ENCODE results near the gene PHACTR3.

PHACTR3 gene

DNA sequence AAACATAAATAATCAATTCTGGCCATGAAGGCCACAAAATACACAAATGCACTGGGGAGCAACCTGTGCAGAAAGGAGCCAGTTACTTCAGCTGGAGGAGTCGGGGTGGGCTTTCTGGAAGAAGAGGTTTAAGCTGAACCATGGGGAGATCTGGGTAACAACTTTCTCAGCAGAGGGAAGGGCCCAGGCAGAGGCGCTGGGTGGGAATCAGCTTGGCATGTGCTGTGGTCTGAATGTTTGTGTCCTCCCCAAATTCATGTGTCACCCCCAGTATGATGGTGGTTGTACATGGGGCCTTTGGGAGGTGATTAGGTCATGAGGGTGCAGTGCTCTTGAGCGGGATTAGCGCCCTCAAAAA lies 221.2 kb downstream of the PHACTR3 start:
- Histone ChIP-seq H3K27me3 (ENCODE audit: control insufficient read depth in 1 of 2, insufficient read depth in 1 of 2, low read length in 2 of 2) (peaks cover 0 to 34% of the 10 kb centered on the region in 2 experiments), H3K9me3 (ENCODE audit: control insufficient read depth, low read length) (no peaks in the 10 kb centered on the region), H3K4me2 (ENCODE audit: low read length, poor library complexity, severe bottlenecking) (no peak overlapping the region), H3K14ac (ENCODE audit: low read length in 2 of 2) (no peak overlapping the region), H3K18ac (ENCODE audit: low read depth in 1 of 2, low read length in 2 of 2) (no peak overlapping the region), H2AFZ (ENCODE audit: low read depth, low read length) (no peak overlapping the region), H3K36me3 (ENCODE audit: control insufficient read depth in 1 of 2, insufficient read depth in 2 of 2, low read depth in 1 of 2, low read length in 2 of 2) (no peaks in the 10 kb centered on the region), H3K4me3 (ENCODE audit: insufficient read depth in 1 of 2, low read depth in 1 of 2, low read length in 2 of 2) (no peak overlapping the region), H3K4me1 (ENCODE audit: control insufficient read depth, insufficient read depth, low read depth, low read length) (no peaks in the 10 kb centered on the region), H3K4ac (ENCODE audit: low read depth in 1 of 2, low read length in 2 of 2) (no peak overlapping the region), H2BK5ac (ENCODE audit: low read depth, low read length, poor library complexity, severe bottlenecking) (no peak overlapping the region), H3K27ac (ENCODE audit: low read length, poor library complexity, severe bottlenecking) (no peak overlapping the region), H2BK15ac (ENCODE audit: low read depth, poor library complexity, severe bottlenecking) (no peak overlapping the region), H2AK5ac (ENCODE audit: low read length, severe bottlenecking) (no peak overlapping the region), H3K9ac (ENCODE audit: low read length) (no peak overlapping the region), H4K91ac (ENCODE audit: low read length) (no peak overlapping the region), H3K79me1 (replicated peaks; ENCODE audit: low read length, poor library complexity, severe bottlenecking) (no peaks in the 10 kb centered on the region), H2BK12ac (ENCODE audit: low read length in 2 of 2) (no peak overlapping the region), H2BK120ac (ENCODE audit: low read depth, low read length) (no peak overlapping the region), H4K8ac (ENCODE audit: low read length) (no peak overlapping the region), H3K23ac (ENCODE audit: low read length in 2 of 2) (no peak overlapping the region)
- 78% methylated on average over 4 of the region's 4 CpGs for WGBS
- no peak for DNase-seq

DNA sequence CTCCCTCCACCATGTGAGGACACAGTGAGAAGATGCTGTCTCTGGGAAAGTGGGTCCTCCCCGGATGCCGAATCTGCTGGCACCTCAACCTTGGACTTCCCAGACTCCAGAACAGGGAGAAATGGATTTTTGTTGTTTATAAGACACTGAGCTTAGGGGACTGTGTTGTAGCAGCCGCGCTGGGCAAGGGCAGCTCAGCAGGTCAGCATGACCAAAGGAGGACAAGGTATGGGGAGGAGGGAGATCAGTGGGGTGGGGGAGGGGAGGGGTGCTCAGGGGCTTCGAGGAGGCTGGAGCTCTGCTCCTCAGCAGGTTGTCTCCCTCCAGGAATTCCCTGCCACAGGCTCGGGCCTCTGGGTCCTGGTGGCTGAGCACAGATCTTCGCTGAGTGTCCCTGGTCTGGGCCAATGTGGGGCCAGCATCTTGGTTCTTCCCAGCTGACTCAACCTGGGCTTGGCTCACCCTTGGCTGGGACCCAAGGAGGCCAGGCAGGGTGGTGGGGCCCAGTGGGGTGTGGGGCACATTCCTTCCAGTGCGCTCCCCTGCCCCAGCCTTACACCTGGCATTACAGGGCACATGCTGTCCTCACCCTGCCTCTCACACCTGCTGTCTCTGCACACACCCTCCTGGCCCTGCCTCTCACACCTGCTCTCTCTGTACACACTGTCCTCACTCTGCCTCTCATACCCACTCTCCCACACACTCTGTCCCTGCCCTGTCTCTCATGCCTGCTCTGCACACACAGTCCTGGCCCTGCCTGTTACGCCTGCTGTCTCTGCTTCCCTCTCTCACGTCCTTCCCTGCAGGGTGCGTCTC lies 221.8 kb downstream of the PHACTR3 start:
- no peak overlapping the region for H3K23ac ChIP-seq (ENCODE audit: low read length in 2 of 2)
- H3K27ac ChIP-seq (ENCODE audit: low read length, poor library complexity, severe bottlenecking), result no peak overlapping the region
- H2BK15ac ChIP-seq (ENCODE audit: low read depth, poor library complexity, severe bottlenecking), result no peak overlapping the region
- H3K36me3 ChIP-seq (ENCODE audit: control insufficient read depth in 1 of 2, insufficient read depth in 2 of 2, low read depth in 1 of 2, low read length in 2 of 2), result no peaks in the 10 kb centered on the region
- H3K14ac ChIP-seq (ENCODE audit: low read length in 2 of 2), result no peak overlapping the region
- no peak overlapping the region for H2AFZ ChIP-seq (ENCODE audit: low read depth, low read length)
- WGBS, result 77% methylated on average over 11 of the region's 11 CpGs
- H3K4me2 ChIP-seq (ENCODE audit: low read length, poor library complexity, severe bottlenecking), result no peak overlapping the region
- H2BK5ac ChIP-seq (ENCODE audit: low read depth, low read length, poor library complexity, severe bottlenecking), result no peak overlapping the region
- H2BK12ac ChIP-seq (ENCODE audit: low read length in 2 of 2), result no peak overlapping the region
- no peak for DNase-seq
- H3K27me3 ChIP-seq (ENCODE audit: control insufficient read depth in 1 of 2, insufficient read depth in 1 of 2, low read length in 2 of 2), result peaks cover 0 to 34% of the 10 kb centered on the region in 2 experiments
- H3K9me3 ChIP-seq (ENCODE audit: control insufficient read depth, low read length), result no peaks in the 10 kb centered on the region
- no peak overlapping the region for H2AK5ac ChIP-seq (ENCODE audit: low read length, severe bottlenecking)
- H3K79me1 ChIP-seq (replicated peaks; ENCODE audit: low read length, poor library complexity, severe bottlenecking), result no peaks in the 10 kb centered on the region
- no peak overlapping the region for H4K91ac ChIP-seq (ENCODE audit: low read length)
- no peak overlapping the region for H3K9ac ChIP-seq (ENCODE audit: low read length)
- H4K8ac ChIP-seq (ENCODE audit: low read length), result no peak overlapping the region
- H3K4ac ChIP-seq (ENCODE audit: low read depth in 1 of 2, low read length in 2 of 2), result no peak overlapping the region
- H2BK120ac ChIP-seq (ENCODE audit: low read depth, low read length), result no peak overlapping the region
- H3K4me3 ChIP-seq (ENCODE audit: insufficient read depth in 1 of 2, low read depth in 1 of 2, low read length in 2 of 2), result no peak overlapping the region
- H3K18ac ChIP-seq (ENCODE audit: low read depth in 1 of 2, low read length in 2 of 2), result no peak overlapping the region
- no peaks in the 10 kb centered on the region for H3K4me1 ChIP-seq (ENCODE audit: control insufficient read depth, insufficient read depth, low read depth, low read length)

DNA sequence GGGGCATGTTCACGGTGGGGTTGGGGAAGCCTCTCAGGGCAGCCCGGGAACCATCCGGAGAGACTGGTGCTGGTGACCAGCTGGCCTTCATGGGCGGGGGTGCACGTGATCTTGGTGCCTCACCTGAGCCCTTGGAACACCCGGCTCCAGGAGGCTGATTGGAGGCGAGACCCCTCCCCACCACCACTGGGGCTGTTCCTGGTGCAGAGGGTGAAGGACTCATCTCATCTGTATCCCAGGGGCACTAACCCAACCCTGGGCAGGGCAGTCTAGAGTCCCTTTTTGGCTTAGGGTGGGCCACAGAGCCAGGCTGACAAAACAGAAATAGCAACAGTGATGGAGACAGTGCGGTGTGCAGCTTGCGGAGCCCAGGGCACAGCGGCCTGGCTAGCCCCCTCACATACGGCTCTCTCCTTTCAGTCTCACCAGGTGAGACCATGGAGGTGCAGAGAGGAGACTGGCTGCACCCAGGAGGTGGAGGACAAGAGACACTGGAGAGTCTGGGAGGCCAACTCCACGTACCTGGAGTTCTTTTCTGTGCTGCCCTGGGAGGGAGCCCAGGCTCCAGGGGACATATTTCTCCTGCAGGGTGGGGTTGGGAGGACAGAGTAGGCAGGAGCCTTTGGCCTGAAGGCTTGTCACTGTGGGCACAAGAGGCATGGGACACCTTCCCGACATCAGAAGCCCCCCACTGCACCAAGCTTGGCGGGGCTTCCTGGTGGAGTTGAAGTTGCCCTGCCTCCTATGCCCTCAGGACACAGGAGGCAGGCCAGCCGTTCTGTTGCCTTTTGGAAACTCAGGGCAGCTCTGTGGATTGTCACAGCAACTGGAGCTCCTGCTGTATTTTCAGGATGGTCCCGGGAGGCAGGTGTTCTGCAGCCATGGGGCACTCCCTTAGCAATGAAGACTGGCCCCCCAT lies 223.1 kb downstream of the PHACTR3 start:
- H3K27ac ChIP-seq (ENCODE audit: low read length, poor library complexity, severe bottlenecking), result no peak overlapping the region
- H3K18ac ChIP-seq (ENCODE audit: low read depth in 1 of 2, low read length in 2 of 2), result no peak overlapping the region
- no peak overlapping the region for H2AK5ac ChIP-seq (ENCODE audit: low read length, severe bottlenecking)
- no peaks in the 10 kb centered on the region for H3K4me1 ChIP-seq (ENCODE audit: control insufficient read depth, insufficient read depth, low read depth, low read length)
- no peak overlapping the region for H2BK120ac ChIP-seq (ENCODE audit: low read depth, low read length)
- H3K4me3 ChIP-seq (ENCODE audit: insufficient read depth in 1 of 2, low read depth in 1 of 2, low read length in 2 of 2), result no peak overlapping the region
- WGBS, result 68% methylated on average over 15 of the region's 16 CpGs
- H3K9me3 ChIP-seq (ENCODE audit: control insufficient read depth, low read length), result no peaks in the 10 kb centered on the region
- no peak overlapping the region for H3K4ac ChIP-seq (ENCODE audit: low read depth in 1 of 2, low read length in 2 of 2)
- H3K79me1 ChIP-seq (replicated peaks; ENCODE audit: low read length, poor library complexity, severe bottlenecking), result no peaks in the 10 kb centered on the region
- no peak overlapping the region for H3K4me2 ChIP-seq (ENCODE audit: low read length, poor library complexity, severe bottlenecking)
- H3K27me3 ChIP-seq (ENCODE audit: control insufficient read depth in 1 of 2, insufficient read depth in 1 of 2, low read length in 2 of 2), result peaks cover 0 to 42% of the 10 kb centered on the region in 2 experiments
- DNase-seq, result no peak
- no peak overlapping the region for H4K91ac ChIP-seq (ENCODE audit: low read length)
- no peak overlapping the region for H2BK12ac ChIP-seq (ENCODE audit: low read length in 2 of 2)
- H2BK15ac ChIP-seq (ENCODE audit: low read depth, poor library complexity, severe bottlenecking), result no peak overlapping the region
- H2AFZ ChIP-seq (ENCODE audit: low read depth, low read length), result no peak overlapping the region
- H3K9ac ChIP-seq (ENCODE audit: low read length), result no peak overlapping the region
- H3K23ac ChIP-seq (ENCODE audit: low read length in 2 of 2), result no peak overlapping the region
- no peak overlapping the region for H3K14ac ChIP-seq (ENCODE audit: low read length in 2 of 2)
- no peak overlapping the region for H4K8ac ChIP-seq (ENCODE audit: low read length)
- no peak overlapping the region for H2BK5ac ChIP-seq (ENCODE audit: low read depth, low read length, poor library complexity, severe bottlenecking)
- H3K36me3 ChIP-seq (ENCODE audit: control insufficient read depth in 1 of 2, insufficient read depth in 2 of 2, low read depth in 1 of 2, low read length in 2 of 2), result no peaks in the 10 kb centered on the region
